ENCODE measurements around the gene KLF18. TPM values are rescaled to one million over a fixed set of nuclear protein-coding genes. Genes with fewer than 3 reads are reported as not detected.
"Not testable (repeated sequence)": the region's sequence is repeated elsewhere in the genome, so short reads cannot be mapped to it uniquely, and the experiment has no call there.

Gene KLF18
- polyA plus RNA-seq, 12 donors: not detected

DNA sequence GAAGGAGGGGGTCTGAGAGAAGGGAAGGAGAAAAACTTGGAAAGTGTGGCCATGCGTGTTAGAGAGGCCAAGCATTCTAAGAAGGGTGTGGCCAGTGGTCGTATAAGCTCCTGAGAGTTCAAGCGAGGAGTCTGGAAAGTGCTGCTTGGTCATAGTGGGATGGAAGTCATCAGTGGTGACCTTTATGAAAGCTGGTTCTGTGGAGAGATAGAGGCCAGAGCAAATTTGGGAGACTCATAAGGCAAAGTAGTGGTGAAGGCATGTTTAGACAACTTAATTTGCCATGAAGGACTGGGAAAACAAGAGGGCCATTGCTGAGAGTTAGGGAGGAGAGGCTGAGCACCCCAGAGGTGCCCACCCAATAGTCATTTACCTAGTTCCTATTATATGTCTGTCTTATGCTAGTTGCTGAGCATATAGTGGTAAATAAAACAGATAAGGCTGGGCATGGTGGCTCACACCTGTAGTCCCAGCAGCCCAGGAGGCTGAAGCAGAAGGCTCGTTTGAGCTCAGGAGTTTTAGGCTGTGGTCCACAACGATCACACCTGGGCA, 21.0 kb downstream of the KLF18 start:
- no peak for DNase-seq

GRCh38 chr1:44119525-44119924, 21.9 kb downstream of the KLF18 start:
- no peak for DNase-seq

DNA sequence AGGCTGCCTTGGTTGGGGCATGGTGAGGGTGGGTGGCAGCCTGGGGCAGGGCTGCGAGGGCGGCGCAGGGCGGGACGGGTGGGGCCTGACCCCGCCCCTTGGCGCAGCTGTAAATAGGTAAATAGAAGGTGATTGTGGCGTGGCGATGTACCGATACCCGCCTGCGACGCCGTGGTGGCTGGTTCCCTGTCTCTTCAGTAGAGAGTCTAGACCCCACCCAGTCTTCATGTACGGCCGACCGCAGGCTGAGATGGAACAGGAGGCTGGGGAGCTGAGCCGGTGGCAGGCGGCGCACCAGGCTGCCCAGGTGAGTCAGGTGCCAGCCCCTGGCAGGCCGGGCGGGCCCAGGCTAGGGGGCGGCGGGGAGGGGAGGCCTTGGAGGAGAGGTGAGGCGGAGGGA, 22.7 kb downstream of the KLF18 start, which contains the start of gene KLF17:
KLF17 (plus strand) TSS at position 140 of the 400 bp plus-strand sequence; CDS start at position 227, 87 bp downstream.
- no peak for DNase-seq

DNA sequence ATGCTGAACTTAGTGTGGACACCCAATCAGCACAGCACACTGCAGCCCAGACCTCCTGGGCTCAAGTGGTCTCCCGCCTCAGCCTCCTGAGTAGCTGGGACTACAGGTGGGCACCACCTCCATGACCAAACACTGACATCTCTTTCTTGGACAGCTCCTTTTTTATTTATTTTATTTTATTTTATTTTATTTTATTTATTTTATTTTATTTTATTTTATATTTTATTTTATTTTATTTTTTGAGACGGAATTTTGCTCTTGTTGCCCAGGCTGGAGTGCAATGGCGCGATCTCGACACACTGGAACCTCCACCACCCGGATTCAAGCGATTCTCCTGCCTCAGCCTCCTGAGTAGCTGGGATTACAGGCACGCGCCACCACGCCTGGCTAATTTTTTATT, 24.2 kb downstream of the KLF18 start:
- DNase-seq: not testable (repeated sequence)

- no peak for DNase-seq
Observed at GRCh38 chr1:44114098-44114497, 27.3 kb downstream of the KLF18 start.

DNA sequence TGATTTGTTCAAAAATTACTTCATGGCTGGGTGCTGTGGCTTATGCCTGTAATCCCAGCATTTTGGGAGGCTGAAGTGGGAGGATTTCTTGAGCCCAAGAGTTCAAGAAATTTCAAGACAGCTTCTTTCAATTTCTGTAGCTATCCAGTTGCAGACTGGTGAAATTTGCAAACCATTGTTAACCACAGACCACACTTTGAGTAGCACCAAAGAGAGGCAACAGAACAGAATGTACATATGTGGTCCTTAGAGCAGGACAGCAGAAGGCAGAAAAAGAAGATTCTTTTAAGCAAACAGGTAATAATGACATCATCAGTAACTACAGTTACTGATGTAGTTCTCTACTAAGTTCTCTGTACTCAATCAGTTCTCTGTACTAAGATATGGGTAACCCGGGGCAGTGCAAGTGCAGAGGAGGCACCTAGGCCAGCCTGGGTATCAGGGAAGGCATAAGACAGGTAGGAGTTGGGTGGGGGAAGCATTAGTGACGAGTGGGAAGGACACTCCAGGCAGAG, 28.3 kb downstream of the KLF18 start:
- DNase-seq: no peak

DNA sequence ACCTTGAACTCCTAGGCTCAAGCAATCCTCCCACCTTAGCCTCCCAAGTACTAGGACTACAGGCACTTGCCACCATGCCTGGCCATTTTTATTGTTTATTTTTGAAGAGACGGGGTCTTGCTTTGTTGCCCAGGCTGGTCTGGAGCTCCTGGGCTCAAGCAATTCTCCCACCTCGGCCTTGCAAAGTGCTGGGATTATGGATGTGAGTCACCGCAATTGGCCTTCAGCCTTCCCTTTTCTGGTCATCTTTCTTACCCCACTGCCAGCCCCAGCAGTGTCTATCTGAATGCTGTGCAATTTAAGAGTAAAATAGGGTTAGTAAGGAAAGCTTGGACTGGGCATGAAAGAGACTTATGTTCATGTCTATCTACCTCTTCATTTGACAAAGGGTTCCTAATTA, 28.9 kb downstream of the KLF18 start:
- no peak for DNase-seq

DNA sequence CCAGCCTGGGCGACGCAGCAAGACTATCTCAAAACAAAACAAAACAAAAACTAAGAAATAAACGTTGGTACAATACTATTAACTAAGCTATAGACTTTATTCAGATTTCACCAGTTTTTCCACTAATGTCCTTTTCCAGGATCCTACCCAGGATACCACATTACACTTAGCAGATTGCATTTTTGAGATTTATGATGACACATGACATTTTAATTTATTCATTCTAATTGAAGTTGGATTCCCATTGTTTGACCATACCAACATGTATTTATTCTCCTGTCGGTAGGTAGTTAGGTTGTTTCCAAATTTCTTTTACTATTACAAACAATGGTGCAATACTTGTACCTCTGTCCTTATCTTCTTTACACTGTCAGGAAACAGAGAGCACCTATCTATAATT, 29.6 kb downstream of the KLF18 start:
- no peak for DNase-seq

DNA sequence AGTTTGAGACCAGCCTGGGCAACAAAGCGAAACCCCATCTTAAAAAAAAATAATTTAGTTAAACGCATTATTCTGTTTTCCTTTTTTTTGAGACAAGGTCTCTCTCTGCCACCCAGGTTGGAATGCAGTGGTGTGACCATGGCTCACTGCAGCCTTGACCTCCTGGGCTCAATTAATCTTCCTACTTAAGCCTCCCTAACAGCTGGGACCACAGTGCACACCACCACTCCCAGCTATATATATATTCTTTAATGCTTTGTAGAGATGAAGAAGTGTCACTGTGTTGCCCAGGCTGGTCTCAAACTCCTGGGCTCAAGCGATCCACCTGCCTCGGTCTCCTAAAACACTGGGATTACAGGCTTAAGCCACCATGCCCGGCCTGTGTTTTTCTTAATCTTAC, 30.5 kb downstream of the KLF18 start:
- no peak for DNase-seq

- DNase-seq: no peak
Observed at GRCh38 chr1:44108971-44109370, 32.5 kb downstream of the KLF18 start.

DNA sequence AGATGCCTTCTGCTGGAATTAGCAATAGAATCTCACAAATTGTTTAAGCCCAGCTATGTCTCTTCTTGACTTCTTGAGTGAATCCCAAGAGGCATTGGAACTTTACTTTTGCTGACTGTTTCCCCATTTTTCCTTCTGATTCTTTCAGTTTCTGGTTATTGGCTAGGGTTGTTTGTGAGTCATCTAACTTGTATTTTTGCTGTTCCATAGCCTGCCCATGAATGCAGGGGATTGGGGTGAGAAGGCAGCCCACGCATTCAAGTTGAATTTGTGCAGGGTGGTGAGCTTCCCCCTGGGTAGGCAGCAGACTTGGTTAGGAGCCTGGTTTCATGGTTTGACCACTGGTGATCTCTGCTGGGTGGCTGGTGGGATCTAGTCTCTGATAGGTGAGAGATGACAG, 33.2 kb downstream of the KLF18 start:
- DNase-seq: no peak

DNA sequence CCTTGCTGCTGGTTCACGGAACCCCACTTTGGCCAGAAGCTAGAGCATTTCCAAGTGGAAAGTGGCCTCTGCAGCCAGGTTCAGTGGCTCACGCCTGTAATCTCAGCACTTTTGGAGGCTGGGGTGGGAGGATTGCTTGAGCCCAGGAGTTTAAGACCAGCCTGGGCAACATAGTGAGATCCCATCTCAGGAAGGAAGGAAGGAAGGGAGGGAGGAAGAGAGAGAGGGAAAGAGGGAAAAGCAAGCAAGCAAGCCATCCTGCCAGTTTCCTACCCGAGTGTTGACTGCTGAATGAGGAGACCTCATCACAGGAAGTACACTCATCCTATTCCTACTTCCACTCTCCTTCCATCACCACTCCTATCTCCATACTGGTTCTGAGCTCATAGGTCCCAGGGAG, 35.6 kb downstream of the KLF18 start:
- DNase-seq: no peak

- no peak for DNase-seq
Observed at GRCh38 chr1:44103270-44104131, 37.9 kb downstream of the KLF18 start.

GRCh38 chr1:44101328-44101727, 40.1 kb downstream of the KLF18 start:
- no peak for DNase-seq

- DNase-seq: no peak
Observed at GRCh38 chr1:44100183-44100868, 41.1 kb downstream of the KLF18 start.

- no peak for DNase-seq
Observed at GRCh38 chr1:44094047-44094446, 47.4 kb downstream of the KLF18 start.

DNA sequence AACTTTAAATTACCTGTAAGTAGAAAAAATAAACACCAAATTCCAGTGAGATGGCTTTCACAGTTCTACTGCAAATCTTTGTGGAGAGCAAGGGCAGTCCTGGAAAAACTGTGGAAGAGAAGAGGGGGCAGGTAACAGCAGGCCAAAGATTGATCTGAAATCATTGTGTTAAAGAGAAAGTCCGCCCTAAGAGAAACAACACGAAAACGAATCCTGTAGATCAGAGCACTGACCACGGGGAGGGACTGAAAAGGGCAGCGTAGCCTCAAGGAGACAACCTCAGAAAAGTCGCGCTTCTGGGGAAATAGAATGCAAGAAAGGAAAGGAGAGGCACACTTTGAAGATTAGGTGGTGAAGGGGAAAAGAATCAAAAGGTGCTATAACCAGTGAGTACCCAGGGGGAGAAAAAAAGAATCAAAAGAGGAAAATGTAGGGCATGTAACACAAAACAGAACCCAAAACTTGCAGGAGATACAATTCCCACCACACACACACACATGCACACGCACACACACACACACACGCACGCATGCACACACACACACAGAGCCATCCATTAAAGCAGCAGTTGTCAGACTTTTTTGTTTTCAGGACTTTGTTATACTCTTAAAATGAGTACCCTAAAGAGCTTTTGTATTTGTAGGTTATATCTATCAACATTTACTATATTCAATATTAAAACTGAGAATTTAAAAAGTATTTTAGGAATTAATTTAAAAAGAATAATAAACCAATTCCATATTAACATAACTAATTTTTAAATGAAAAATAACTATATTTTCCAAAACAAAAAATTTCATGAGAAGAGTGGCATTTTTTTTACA, 50.8 kb downstream of the KLF18 start:
- no peak for DNase-seq

GRCh38 chr1:44089371-44090048, 51.9 kb downstream of the KLF18 start:
- DNase-seq: no peak

Data from muscle of arm (tissue), 12 donors.